Measurements from ENCODE around the gene GAP43.
A peak's percentile ranks its signal among the peaks of the same experiment; 100 is the strongest.

GAP43 gene

GRCh38 chr3:115662356-115662755 is 39.0 kb downstream of the GAP43 start:
- no peak for DNase-seq (ENCODE audit: low spot score)

GRCh38 chr3:115663414-115663813 is 40.1 kb downstream of the GAP43 start:
- no peak for DNase-seq (ENCODE audit: low spot score)

- DNase-seq (ENCODE audit: low spot score), result no peak
Measured at GRCh38 chr3:115666081-115666480, 42.8 kb downstream of the GAP43 start.

- DNase-seq (ENCODE audit: low spot score), result no peak
Measured at GRCh38 chr3:115666920-115667737, 43.8 kb downstream of the GAP43 start.

GRCh38 chr3:115667738-115668065 is 44.4 kb downstream of the GAP43 start:
- no peak for DNase-seq (ENCODE audit: low spot score)

GRCh38 chr3:115670911-115671310 is 47.6 kb downstream of the GAP43 start:
- no peak for DNase-seq (ENCODE audit: low spot score)

GRCh38 chr3:115671761-115672455 is 48.6 kb downstream of the GAP43 start:
- no peak for DNase-seq (ENCODE audit: low spot score)

- DNase-seq (ENCODE audit: low spot score), result no peak
Measured at GRCh38 chr3:115673881-115674280, 50.6 kb downstream of the GAP43 start.

GRCh38 chr3:115676336-115676735 is 53.0 kb downstream of the GAP43 start:
- no peak for DNase-seq (ENCODE audit: low spot score)

- DNase-seq (ENCODE audit: low spot score), result no peak
Measured at GRCh38 chr3:115680803-115681345, 57.6 kb downstream of the GAP43 start.

GRCh38 chr3:115681736-115682135 is 58.4 kb downstream of the GAP43 start:
- DNase-seq (ENCODE audit: low spot score), result no peak

GRCh38 chr3:115683305-115683704 is 60.0 kb downstream of the GAP43 start:
- DNase-seq (ENCODE audit: low spot score), result no peak

- no peak for DNase-seq (ENCODE audit: low spot score)
Measured at GRCh38 chr3:115683773-115684172, 60.5 kb downstream of the GAP43 start.

GRCh38 chr3:115685097-115685496 is 61.8 kb downstream of the GAP43 start:
- DNase-seq (ENCODE audit: low spot score), result no peak

- DNase-seq (ENCODE audit: low spot score), result no peak
Measured at GRCh38 chr3:115687721-115688120, 64.4 kb downstream of the GAP43 start.

GRCh38 chr3:115688418-115688817 is 65.1 kb downstream of the GAP43 start:
- DNase-seq (ENCODE audit: low spot score), result no peak

GRCh38 chr3:115689928-115690327 is 66.6 kb downstream of the GAP43 start:
- no peak for DNase-seq (ENCODE audit: low spot score)

GRCh38 chr3:115691964-115692363 is 68.7 kb downstream of the GAP43 start:
- no peak for DNase-seq (ENCODE audit: low spot score)

- DNase-seq (ENCODE audit: low spot score), result peak; percentile 75
Measured at GRCh38 chr3:115692887-115693524, 69.7 kb downstream of the GAP43 start.

- DNase-seq (ENCODE audit: low spot score), result no peak
Measured at GRCh38 chr3:115693868-115694267, 70.6 kb downstream of the GAP43 start.

- DNase-seq (ENCODE audit: low spot score), result no peak
Measured at GRCh38 chr3:115695090-115695489, 71.8 kb downstream of the GAP43 start.

GRCh38 chr3:115697263-115698053 is 74.1 kb downstream of the GAP43 start:
- no peak for DNase-seq (ENCODE audit: low spot score)

All from D341Med (cell line).